SU-DHL-6 (cell line): ENCODE measurements around the gene ARPP21.

Experiments used
- EZH2phosphoT487 ChIP-seq: fragments of 200-600 bp; sonication (generic), shearing (Covaris generic); conservative IDR thresholded peaks from 2 replicates; pipeline ENCODE4 v1.6.1; 2018; ENCODE audit warnings: mild to moderate bottlenecking, antibody characterized with exemption, low read length, moderate library complexity, mixed read lengths
- TF ChIP-seq, protein P1 (sequence below): fragments of 200-600 bp; sonication (generic); IDR thresholded peaks from one replicate; pipeline ENCODE4 v1.5.1; 2017; ENCODE audit warnings: antibody characterized with exemption, mild to moderate bottlenecking, low read length, moderate library complexity; ENCODE audit not compliant: insufficient read depth, poor library complexity, severe bottlenecking

DNA sequence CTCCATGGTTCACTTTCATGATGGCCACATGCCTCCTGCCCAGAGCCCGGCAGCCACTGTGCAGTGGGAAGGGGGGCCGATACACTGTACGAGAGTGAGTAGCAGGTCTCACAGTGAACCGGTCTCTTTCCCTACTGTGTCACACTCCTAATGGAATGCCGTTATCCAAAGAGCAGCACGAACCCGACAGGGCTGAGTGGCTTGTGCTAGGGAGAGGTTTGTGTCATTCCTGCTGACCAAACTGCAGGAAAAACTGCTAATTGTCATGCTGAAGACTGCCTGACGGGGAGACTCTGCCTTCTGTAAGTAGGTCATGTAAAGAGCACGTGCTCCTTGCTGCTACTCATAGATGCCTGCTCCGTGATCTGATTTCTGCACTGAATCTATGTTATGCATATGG is 105.1 kb downstream of the ARPP21 start:
- TF ChIP-seq, protein P1, sequence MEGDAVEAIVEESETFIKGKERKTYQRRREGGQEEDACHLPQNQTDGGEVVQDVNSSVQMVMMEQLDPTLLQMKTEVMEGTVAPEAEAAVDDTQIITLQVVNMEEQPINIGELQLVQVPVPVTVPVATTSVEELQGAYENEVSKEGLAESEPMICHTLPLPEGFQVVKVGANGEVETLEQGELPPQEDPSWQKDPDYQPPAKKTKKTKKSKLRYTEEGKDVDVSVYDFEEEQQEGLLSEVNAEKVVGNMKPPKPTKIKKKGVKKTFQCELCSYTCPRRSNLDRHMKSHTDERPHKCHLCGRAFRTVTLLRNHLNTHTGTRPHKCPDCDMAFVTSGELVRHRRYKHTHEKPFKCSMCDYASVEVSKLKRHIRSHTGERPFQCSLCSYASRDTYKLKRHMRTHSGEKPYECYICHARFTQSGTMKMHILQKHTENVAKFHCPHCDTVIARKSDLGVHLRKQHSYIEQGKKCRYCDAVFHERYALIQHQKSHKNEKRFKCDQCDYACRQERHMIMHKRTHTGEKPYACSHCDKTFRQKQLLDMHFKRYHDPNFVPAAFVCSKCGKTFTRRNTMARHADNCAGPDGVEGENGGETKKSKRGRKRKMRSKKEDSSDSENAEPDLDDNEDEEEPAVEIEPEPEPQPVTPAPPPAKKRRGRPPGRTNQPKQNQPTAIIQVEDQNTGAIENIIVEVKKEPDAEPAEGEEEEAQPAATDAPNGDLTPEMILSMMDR: no peak
- no peak for TF ChIP-seq EZH2phosphoT487
